Neuron (in vitro differentiated cells): ENCODE data around the gene ALG6.

ENCODE experiments used
- H2AFZ ChIP-seq: one replicate; pipeline ENCODE4 v1.6.1; 2013; ENCODE audit warnings: low read depth, mild to moderate bottlenecking, inconsistent platforms, low read length, moderate library complexity
- H3K27me3 ChIP-seq: one replicate; pipeline ENCODE4 v1.6.1; 2013; ENCODE audit warnings: low read length; ENCODE audit not compliant: insufficient read depth
- H3K36me3 ChIP-seq: one replicate; pipeline ENCODE4 v1.6.1; 2013; ENCODE audit warnings: low read length; ENCODE audit not compliant: insufficient read depth
- H3K4me1 ChIP-seq: one replicate; pipeline ENCODE4 v1.6.1; 2013; ENCODE audit warnings: low read length; ENCODE audit not compliant: insufficient read depth
- H3K4me3 ChIP-seq: 2 replicates; pipeline ENCODE4 v1.5.1; 2013; ENCODE audit warnings: mild to moderate bottlenecking, low read length, moderate library complexity
- H3K9me3 ChIP-seq: one replicate; pipeline ENCODE4 v1.6.1; 2013; ENCODE audit warnings: low read length

ALG6 gene

GRCh38 chr1:63323865-63324778 is 43.3 kb upstream of the ALG6 start:
- no peaks in the 10 kb centered on the region for H3K36me3 ChIP-seq
- H3K9me3 ChIP-seq: no peaks in the 10 kb centered on the region
- peaks cover 95% of the 10 kb centered on the region for H3K27me3 ChIP-seq
- H2AFZ ChIP-seq: peak overlapping the region; percentile 74
- H3K4me1 ChIP-seq: peaks cover 8% of the 10 kb centered on the region
- H3K4me3 ChIP-seq: no peak overlapping the region

DNA sequence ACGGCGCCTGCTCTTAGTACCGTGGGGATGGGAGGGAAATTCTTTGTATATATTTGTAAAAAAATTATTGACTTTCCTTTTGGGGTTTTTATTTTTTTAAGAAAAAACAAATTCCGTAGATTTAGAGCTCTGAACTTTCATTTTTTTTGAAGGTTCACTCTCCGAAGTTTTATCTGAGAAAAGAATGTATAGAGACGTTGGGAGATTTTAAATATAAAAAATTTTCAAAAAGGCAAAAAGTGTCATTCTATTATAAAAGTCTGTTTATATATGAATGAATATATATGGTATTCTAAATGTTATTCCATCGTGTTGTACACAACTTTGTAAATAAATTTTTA is 42.7 kb upstream of the ALG6 start:
- H3K4me3 ChIP-seq: no peak overlapping the region
- H3K36me3 ChIP-seq: no peaks in the 10 kb centered on the region
- H3K4me1 ChIP-seq: peaks cover 8% of the 10 kb centered on the region

DNA sequence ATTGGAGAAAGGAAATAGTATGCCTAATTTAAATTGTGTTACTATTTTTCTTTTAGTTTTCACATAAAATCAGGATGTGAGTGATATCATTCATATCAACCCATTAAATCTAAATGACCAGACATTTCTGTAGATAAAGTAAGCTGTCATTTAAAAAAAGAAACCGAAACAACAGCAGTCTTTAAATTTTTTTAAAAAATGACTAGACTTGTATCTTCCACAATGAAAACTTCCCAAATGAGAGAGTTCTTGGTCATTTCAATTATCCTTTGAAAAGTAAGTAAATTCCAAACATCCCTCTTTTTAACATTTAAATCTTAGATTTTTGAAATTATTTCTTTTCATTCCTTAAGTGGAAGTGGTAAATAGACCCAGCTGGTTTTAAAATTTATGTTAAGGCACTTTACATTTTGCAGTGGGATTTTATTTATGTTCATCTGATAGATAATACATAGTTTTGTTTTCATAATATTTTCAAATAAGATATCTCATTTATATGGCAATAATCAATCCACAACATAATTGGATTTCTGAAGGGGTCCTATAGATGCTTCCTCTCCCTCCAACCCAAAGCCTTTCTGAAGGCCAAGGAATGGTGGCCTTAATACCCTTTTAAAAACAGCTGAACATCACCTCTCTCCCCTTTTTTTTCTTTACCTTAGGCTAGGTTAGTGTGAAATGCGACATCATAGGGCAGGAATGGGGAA is 42.0 kb upstream of the ALG6 start:
- Histone ChIP-seq H3K27me3 (peaks cover 95% of the 10 kb centered on the region), H2AFZ (no peak overlapping the region), H3K4me3 (no peak overlapping the region), H3K4me1 (peaks cover 8% of the 10 kb centered on the region), H3K36me3 (no peaks in the 10 kb centered on the region), H3K9me3 (no peaks in the 10 kb centered on the region)

More for the DNA sequence above, 42.7 kb upstream of the ALG6 start:
- Histone ChIP-seq H2AFZ (no peak overlapping the region), H3K27me3 (peaks cover 95% of the 10 kb centered on the region), H3K9me3 (no peaks in the 10 kb centered on the region)

DNA sequence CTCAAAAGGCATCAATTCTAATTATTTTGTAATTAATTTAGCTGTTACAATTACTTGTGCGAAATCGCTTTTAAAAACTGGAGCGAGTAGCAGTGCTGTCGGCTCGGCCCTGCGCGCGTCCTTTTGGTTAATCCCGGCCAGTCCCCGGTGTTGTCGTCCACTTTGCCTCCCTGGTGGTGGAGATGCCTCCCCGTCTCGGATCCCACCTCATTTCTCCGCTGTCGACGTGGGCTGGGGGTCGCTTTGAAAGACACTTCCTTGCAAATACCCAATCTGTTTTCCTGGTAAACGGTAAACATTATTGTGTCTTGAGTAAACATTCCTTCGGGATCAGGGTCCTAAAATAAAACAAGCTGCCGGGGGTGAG is 41.3 kb upstream of the ALG6 start:
- H3K9me3 ChIP-seq: no peaks in the 10 kb centered on the region
- peaks cover 8% of the 10 kb centered on the region for H3K4me1 ChIP-seq
- no peak overlapping the region for H2AFZ ChIP-seq
- peaks cover 95% of the 10 kb centered on the region for H3K27me3 ChIP-seq
- no peaks in the 10 kb centered on the region for H3K36me3 ChIP-seq
- H3K4me3 ChIP-seq: no peak overlapping the region

- no peak overlapping the region for H3K4me3 ChIP-seq
These were observed 40.7 kb upstream of the ALG6 start for GRCh38 chr1:63326473-63327380.

DNA sequence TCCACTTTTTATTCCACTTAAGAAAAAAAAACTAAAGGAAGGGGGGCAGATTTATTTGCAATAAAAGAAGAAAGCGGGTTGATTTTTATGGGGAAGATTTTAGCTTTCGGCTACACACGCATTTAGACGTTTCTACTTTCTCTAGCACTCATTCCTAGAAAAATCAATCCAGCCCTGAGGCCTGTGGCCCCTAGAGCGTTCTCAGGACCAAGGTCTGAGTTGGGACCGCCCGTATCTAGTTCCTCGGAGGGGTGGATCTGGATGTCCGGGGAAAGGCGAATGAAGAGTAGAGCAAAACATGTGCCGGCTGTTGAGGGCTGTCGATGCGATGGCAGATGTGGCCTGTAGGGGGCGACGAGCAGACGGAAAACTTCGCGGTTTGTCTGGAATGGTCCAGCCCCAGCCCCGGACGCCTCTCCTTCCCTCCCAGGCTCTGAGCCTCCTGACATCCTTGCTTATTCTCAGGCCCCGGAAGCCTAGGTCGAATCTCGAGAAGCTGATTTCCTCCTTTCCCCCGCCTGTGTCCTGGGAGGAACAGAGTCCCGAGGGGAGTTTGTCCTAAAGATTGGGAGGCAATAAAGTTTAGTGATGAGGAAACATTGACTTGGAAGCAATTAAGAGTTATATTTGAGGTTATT is 39.9 kb upstream of the ALG6 start:
- Histone ChIP-seq H3K27me3 (peaks cover 91% of the 10 kb centered on the region), H2AFZ (no peak overlapping the region), H3K4me3 (no peak overlapping the region), H3K9me3 (no peaks in the 10 kb centered on the region), H3K36me3 (no peaks in the 10 kb centered on the region), H3K4me1 (no peaks in the 10 kb centered on the region)

More at GRCh38 chr1:63326473-63327380, 40.7 kb upstream of the ALG6 start:
- H2AFZ ChIP-seq: no peak overlapping the region
- peaks cover 6% of the 10 kb centered on the region for H3K4me1 ChIP-seq
- no peaks in the 10 kb centered on the region for H3K36me3 ChIP-seq
- H3K27me3 ChIP-seq: peaks cover 93% of the 10 kb centered on the region
- H3K9me3 ChIP-seq: no peaks in the 10 kb centered on the region

DNA sequence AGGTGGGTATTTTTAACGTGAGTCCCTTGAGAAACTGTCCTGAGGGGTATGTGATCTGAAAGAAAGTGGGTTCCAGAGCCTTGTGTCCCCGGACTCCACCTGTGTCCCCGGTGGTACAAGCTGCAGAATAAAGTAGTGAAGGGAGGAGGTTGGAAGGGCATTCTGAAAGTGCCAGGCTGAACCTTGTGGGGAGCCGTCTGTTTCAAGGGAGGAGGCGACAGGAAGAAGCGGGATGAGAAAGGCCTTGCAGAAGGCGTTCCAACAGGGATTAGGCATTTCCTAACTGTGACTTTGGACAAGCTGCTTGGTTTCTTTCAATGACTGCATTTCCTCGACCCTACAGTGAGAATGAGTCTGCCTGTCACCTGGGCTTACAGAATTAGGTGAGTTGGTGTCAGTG is 39.3 kb upstream of the ALG6 start:
- Histone ChIP-seq H2AFZ (no peak overlapping the region), H3K36me3 (no peaks in the 10 kb centered on the region), H3K4me3 (no peak overlapping the region), H3K9me3 (no peaks in the 10 kb centered on the region), H3K27me3 (peaks cover 89% of the 10 kb centered on the region), H3K4me1 (no peaks in the 10 kb centered on the region)

DNA sequence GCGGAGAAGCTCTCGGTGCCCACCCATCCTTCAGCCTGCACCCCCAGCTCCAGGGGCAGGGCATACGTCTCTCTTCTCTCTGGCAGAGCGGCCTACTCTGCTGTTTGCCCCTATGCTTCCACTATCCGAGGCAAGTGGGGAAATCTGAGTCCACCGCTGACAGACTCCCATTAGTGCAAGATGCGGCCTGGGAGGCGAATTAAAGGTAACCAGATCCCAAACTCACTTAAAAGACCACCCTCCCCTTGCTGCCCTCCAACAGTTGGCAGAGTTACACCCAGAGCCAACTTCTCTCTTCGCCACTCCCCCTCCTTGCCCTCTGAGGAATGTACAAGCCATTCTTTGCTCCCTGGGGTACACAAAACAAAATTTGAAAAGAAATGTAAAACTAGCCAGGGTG is 38.6 kb upstream of the ALG6 start:
- H3K36me3 ChIP-seq: no peaks in the 10 kb centered on the region
- H3K27me3 ChIP-seq: peaks cover 86% of the 10 kb centered on the region
- no peak overlapping the region for H3K4me3 ChIP-seq
- no peaks in the 10 kb centered on the region for H3K4me1 ChIP-seq
- no peaks in the 10 kb centered on the region for H3K9me3 ChIP-seq
- no peak overlapping the region for H2AFZ ChIP-seq

GRCh38 chr1:63329621-63330330 is 37.7 kb upstream of the ALG6 start:
- H3K36me3 ChIP-seq: no peaks in the 10 kb centered on the region
- peaks cover 78% of the 10 kb centered on the region for H3K27me3 ChIP-seq
- H3K4me1 ChIP-seq: no peaks in the 10 kb centered on the region
- no peak overlapping the region for H3K4me3 ChIP-seq
- no peaks in the 10 kb centered on the region for H3K9me3 ChIP-seq
- H2AFZ ChIP-seq: no peak overlapping the region

GRCh38 chr1:63330331-63330916 is 37.0 kb upstream of the ALG6 start:
- H3K4me1 ChIP-seq: no peaks in the 10 kb centered on the region
- no peaks in the 10 kb centered on the region for H3K9me3 ChIP-seq
- H2AFZ ChIP-seq: no peak overlapping the region
- H3K4me3 ChIP-seq: no peak overlapping the region
- H3K36me3 ChIP-seq: no peaks in the 10 kb centered on the region
- H3K27me3 ChIP-seq: peaks cover 81% of the 10 kb centered on the region

- Histone ChIP-seq H3K36me3 (no peaks in the 10 kb centered on the region), H3K9me3 (no peaks in the 10 kb centered on the region), H3K4me1 (no peaks in the 10 kb centered on the region), H3K27me3 (peaks cover 3% of the 10 kb centered on the region), H2AFZ (no peak overlapping the region), H3K4me3 (no peak overlapping the region)
These were observed 25.0 kb upstream of the ALG6 start for GRCh38 chr1:63342402-63342801.

DNA sequence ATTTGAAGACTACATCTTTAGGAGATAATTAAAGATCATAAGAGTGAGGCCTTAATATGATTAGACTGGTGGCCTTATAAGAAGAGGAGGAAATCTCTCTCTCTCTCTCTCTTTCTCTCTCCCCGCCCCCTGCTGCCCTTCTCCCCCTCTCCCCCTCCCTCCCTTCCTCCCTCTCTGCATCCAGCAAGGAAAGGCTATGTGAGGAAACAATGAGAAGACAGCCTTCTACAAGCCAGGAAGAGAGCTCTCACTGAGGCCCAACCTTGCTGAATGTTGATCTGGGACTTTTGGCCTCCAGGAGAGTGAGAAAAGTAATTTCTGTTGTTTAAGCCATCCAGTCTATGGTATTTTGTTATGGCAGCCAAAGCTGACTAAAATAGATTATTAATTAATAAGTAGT is 23.5 kb upstream of the ALG6 start:
- peaks cover 4% of the 10 kb centered on the region for H3K27me3 ChIP-seq
- H3K36me3 ChIP-seq: no peaks in the 10 kb centered on the region
- no peaks in the 10 kb centered on the region for H3K9me3 ChIP-seq

More for the DNA sequence above, 23.5 kb upstream of the ALG6 start:
- Histone ChIP-seq H2AFZ (no peak overlapping the region), H3K4me1 (no peaks in the 10 kb centered on the region), H3K4me3 (no peak overlapping the region)
